Chondrocyte (in vitro differentiated cells): ENCODE measurements around the gene WDR90. TPM values are rescaled to one million over a fixed set of nuclear protein-coding genes. Genes with fewer than 3 reads are reported as not detected.

ENCODE experiments used
- DNase-seq: peaks from one replicate; pipeline ENCODE4 v3.0.0; 2021; ENCODE audit warnings: mixed read lengths, low spot score
- H3K27ac Mint-ChIP-seq: one replicate; pipeline ENCODE4 v1.8.0; 2021; ENCODE audit warnings: mild to moderate bottlenecking, moderate library complexity, mixed read lengths; ENCODE audit not compliant: unreplicated experiment
- H3K27me3 Mint-ChIP-seq: 2 replicates; pipeline ENCODE4 v1.8.0; 2021; ENCODE audit warnings: low read depth, mixed read lengths
- H3K36me3 Mint-ChIP-seq: 2 replicates; pipeline ENCODE4 v1.8.0; 2021; ENCODE audit warnings: low read depth, mixed read lengths
- H3K4me1 Mint-ChIP-seq: 2 replicates; pipeline ENCODE4 v1.8.0; 2021; ENCODE audit warnings: low read depth, mild to moderate bottlenecking, mixed read lengths
- H3K4me3 Mint-ChIP-seq: one replicate; pipeline ENCODE4 v1.8.0; 2021; ENCODE audit warnings: mild to moderate bottlenecking, moderate library complexity, mixed read lengths; ENCODE audit not compliant: unreplicated experiment
- H3K9me3 Mint-ChIP-seq: 2 replicates; pipeline ENCODE4 v1.8.0; 2021; ENCODE audit warnings: low read depth, mixed read lengths
- total RNA-seq: library from RNA; stranded (reverse); gene quantifications from 3 replicates; pipeline ENCODE4 v1.2.1, GENCODE V29; 2021
- TF ChIP-seq, protein P1 (sequence below): fragments of 200-600 bp; sonication (generic); IDR thresholded peaks from 2 replicates; pipeline ENCODE4 v1.5.0; 2021; ENCODE audit warnings: antibody characterized with exemption, mild to moderate bottlenecking, moderate library complexity

The WDR90 gene
- total RNA-seq, 1 donor from 2014 or later = 17.0 TPM

DNA sequence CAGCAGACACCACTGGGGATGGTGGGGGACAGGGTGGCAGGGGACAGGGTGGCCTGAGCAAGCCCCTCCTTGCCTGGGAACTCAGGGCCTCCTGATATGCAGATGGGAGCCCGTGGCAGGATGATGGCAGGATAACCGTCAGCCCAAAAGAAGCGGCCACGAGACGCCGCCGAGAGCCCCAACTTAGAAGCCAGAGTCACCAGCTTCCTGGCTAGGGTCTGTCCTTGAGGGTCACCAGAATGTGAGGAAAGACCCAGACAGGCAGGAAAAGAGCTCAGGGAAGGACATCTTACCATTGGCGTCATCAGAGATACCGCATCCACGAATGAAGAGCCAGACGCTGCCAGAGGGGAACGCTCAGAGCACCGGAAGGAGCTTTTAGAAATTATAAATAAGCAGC is 39.8 kb upstream of the WDR90 start:
- DNase-seq = no peak
- Mint-ChIP-seq H3K27me3 (no peaks in the 10 kb centered on the region), H3K4me1 (peaks cover 2% of the 10 kb centered on the region), H3K4me3 (no peak overlapping the region), H3K9me3 (no peaks in the 10 kb centered on the region), H3K36me3 (no peaks in the 10 kb centered on the region), H3K27ac (peak overlapping the region; percentile 59)
- TF ChIP-seq, protein P1, sequence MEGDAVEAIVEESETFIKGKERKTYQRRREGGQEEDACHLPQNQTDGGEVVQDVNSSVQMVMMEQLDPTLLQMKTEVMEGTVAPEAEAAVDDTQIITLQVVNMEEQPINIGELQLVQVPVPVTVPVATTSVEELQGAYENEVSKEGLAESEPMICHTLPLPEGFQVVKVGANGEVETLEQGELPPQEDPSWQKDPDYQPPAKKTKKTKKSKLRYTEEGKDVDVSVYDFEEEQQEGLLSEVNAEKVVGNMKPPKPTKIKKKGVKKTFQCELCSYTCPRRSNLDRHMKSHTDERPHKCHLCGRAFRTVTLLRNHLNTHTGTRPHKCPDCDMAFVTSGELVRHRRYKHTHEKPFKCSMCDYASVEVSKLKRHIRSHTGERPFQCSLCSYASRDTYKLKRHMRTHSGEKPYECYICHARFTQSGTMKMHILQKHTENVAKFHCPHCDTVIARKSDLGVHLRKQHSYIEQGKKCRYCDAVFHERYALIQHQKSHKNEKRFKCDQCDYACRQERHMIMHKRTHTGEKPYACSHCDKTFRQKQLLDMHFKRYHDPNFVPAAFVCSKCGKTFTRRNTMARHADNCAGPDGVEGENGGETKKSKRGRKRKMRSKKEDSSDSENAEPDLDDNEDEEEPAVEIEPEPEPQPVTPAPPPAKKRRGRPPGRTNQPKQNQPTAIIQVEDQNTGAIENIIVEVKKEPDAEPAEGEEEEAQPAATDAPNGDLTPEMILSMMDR = no peak

DNA sequence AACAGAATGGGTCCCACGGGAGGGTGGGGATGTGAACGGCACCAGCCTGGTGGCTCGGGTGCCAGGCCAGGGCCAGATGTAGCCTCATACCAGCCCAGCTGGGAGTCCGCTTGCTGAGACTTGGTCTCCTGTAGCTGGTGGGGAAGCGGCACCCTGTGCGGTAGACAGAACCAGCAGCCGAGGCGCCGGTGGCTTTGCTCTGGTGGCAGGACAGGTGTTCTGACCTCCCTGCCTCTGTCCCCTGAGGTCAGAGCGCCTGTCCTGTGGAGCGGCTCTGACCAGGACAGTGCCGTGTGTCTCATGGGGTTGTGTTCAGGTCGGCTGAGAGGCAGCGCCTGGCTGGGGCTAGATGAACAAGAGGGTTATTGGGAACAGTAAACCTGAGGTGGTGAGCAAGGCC is 39.2 kb upstream of the WDR90 start:
- Mint-ChIP-seq H3K27me3 (no peaks in the 10 kb centered on the region), H3K4me3 (no peak overlapping the region), H3K36me3 (no peaks in the 10 kb centered on the region), H3K9me3 (no peaks in the 10 kb centered on the region), H3K27ac (no peak overlapping the region), H3K4me1 (peaks cover 2% of the 10 kb centered on the region)
- TF ChIP-seq, protein P1 = no peak
- no peak for DNase-seq

DNA sequence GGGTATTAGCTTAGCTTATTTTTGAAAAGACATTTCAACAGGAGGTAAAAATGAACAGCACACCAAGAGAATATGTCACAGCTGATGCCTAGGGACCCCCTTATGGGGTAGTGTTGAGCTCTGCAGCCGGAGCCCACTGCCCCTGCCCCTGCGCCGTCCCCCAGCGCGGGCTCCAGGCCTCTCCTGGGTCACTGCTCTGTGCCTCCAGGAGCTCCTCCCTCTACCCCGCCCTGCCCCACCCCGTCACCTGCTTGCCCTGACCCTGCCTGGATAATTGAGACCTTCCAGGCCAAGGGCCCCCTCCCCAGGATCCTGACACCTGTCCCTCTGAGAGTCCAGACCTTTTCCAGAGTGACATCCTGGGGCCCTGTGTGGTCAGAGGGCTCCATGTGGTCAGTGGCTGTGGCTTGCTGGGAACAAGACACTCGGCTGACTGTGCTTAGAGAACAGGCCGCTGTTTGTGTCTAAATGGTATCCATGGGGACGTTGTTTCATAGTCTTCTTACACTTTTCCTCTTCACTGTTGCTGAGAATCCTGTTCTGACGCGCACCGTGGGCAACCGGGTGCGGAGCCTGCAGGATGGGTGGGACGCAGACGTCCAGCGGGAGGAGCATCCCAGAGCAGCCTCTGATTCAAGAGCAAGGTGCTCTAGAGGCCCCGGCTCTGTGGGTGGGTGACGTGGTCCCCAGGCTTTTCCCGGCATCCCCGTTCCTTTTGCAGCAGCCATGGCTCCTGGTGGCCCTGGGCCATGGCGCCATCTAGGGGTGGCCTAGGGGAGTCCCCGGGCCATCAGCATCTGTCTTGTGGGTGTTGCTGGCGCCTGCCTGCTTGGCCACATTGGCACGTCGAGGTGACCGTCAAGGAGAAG is 38.4 kb upstream of the WDR90 start:
- Mint-ChIP-seq H3K9me3 (no peaks in the 10 kb centered on the region), H3K36me3 (no peaks in the 10 kb centered on the region), H3K4me3 (no peak overlapping the region), H3K4me1 (peaks cover 2% of the 10 kb centered on the region), H3K27me3 (no peaks in the 10 kb centered on the region), H3K27ac (no peak overlapping the region)
- TF ChIP-seq, protein P1 = peak; percentile 74
- DNase-seq = no peak

DNA sequence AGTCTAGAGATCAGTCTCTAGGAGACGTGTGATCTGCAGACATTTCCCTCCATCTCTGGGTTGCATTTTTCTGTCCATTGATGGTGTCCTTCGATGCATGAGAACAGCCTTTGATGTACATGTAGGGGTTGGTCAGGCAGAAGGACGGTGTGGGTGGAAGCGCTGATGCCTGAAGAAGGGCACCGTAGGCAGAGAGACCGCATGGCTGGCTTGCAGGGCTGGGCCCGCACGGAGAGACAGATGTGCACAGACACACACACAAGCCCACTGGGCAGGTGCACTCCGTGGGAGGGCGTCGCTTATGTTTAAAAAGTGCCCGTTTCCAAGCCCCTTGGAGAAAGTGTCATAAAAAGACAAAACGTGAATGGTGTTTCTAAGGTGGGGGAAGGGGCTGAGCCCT is 34.0 kb upstream of the WDR90 start:
- Mint-ChIP-seq H3K36me3 (no peaks in the 10 kb centered on the region), H3K4me1 (peaks cover 2% of the 10 kb centered on the region), H3K27ac (no peak overlapping the region), H3K4me3 (no peak overlapping the region), H3K27me3 (no peaks in the 10 kb centered on the region), H3K9me3 (no peaks in the 10 kb centered on the region)
- DNase-seq = no peak
- TF ChIP-seq, protein P1 = no peak

DNA sequence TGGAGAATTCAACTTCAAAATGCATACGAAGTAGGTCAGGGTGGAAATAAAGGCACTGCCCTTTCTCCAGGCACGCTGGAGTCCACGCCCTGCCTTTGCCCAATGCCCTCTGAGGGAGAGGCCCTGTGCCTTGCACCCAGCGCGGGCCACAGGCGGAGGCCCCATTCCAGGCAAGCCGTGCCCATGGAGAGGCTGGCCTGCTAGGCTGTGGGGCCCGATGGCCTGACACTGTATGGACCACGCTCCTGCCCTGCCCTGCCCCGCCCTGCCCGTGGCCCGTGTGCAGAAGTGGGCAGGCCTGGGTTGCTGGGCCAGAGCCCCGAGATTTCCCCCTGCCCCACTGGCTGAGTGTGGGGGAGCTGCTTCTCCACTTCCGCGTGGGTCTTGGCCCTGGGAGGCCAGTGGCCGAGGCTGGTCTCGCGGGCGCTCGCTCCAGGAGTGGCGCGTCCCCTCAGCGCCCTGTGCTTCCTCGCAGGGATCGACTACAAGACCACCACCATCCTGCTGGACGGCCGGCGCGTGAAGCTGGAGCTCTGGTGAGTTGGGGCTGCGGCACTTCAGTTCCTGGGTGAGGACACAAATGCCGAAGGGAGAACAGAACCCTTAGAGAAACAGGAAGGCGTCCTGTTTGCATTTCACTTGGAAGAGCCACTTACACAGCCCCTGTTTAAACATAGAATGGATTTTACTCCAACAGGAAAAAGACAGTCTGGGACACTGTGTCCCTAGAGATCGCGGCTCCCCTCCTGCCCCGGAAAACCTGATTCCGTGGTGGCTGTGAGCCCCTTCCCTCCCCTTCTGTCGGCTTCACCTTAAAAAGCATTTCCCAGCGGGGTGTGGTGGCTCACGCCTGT is 32.2 kb upstream of the WDR90 start:
- Mint-ChIP-seq H3K9me3 (no peaks in the 10 kb centered on the region), H3K36me3 (no peaks in the 10 kb centered on the region), H3K4me3 (no peak overlapping the region), H3K27me3 (no peaks in the 10 kb centered on the region), H3K27ac (no peak overlapping the region), H3K4me1 (peaks cover 6% of the 10 kb centered on the region)
- peak; percentile 91 for DNase-seq
- TF ChIP-seq, protein P1 = no peak
